GM18951 (cell line): Measurements from ENCODE around the gene ANLN.

Experiments
- POLR2A ChIP-seq: IDR thresholded peaks from 4 replicates; pipeline ENCODE4 v1.6.1; 2011; ENCODE audit warnings: mild to moderate bottlenecking; ENCODE audit not compliant: insufficient read length, insufficient read depth; ENCODE audit errors: extremely low read depth
- in situ Hi-C: fragments of 300-500 bp; cut with MboI; formaldehyde crosslinking; loops from one replicate; pipeline ENCODE4 v1.12.0; 2022; ENCODE audit warnings: low sequenced_read_pairs, mixed read lengths, inconsistent platforms; ENCODE audit not compliant: unreplicated experiment

ANLN gene

DNA sequence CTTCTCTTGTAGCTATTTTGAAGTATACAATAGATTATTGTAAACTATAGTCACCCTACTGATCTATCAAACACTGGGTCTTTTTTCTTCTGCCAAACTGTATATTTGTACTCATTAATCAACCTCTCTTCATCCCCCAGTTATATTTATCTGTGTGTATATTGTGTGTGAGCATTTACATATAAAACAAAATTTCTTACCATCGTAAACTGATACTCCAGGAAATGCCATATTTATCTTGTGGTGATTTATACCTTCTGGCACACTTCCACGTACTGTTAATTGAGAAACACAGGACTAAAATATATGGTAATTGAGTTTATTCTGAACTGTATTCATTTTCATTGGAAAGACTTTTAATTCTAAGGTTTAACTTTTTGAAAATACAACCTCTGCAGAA, 18.9 kb downstream of the ANLN start:
- TF ChIP-seq POLR2A, result no peak
- in situ Hi-C loops, result no loop called here

DNA sequence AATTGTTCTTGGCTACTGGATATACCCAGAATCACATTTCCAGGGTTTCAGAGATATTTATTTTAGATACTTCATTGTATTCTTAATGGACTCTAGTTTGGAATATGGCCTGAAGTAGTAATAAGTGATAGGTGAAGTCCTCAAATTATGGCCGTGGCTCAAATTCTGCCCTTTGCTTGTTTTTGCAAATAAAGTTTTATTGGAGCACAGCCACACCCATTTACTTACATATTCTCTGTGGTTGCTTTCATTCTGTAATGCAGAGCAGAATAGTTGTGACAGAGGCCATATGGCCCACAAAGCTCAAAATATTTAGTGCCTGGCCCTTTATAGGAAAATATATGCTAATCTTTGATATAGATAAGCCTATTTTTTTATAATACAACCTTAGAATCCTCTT, 19.5 kb downstream of the ANLN start:
- in situ Hi-C loops, result no loop called here
- no peak for TF ChIP-seq POLR2A

GRCh38 chr7:36415144-36415543, 25.5 kb downstream of the ANLN start:
- in situ Hi-C loops, result no loop called here
- TF ChIP-seq POLR2A, result no peak

DNA sequence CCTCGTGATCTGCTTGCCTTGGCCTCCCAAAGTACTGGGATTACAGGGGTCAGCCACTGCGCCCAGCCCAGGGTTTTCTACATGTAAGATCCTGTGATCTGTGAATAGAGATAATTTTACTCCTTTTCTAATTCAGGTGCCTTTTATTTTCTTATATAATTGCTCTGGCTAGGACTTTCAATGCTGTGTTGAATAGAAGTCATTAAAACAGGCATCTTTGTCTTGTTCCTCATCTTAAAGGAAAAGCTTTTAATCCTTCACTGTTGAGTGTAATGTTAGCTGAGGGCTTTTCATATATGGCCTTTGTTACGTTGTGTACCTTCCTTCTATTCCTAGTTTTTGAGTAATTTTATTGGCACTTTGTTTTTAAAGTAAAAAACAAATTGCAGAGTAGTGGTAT, 26.6 kb downstream of the ANLN start:
- in situ Hi-C loops, result no loop called here
- TF ChIP-seq POLR2A, result no peak

- no peak for TF ChIP-seq POLR2A
- in situ Hi-C loops, result no loop called here
Measured at GRCh38 chr7:36420307-36420706, 30.6 kb downstream of the ANLN start.

DNA sequence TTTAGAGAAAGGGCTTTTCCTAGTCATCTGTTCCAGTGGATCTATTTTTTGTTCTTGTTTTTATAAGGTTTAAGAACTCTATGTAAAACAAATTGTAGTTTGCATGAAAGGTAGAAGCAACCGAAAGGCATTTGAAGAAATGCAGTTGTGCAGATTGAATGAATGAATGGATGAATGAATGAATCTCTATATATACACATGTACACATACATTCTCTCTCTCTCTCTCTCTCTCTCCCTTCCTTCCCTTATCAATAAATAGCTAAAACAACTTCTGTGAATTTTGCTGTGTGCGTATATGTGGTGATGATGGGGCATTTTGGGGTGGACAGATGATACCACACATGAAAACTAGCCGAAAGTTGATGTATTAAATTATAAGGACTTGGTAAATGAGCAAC, 32.4 kb downstream of the ANLN start:
- in situ Hi-C loops, result no loop called here
- no peak for TF ChIP-seq POLR2A

GRCh38 chr7:36423633-36424032, 34.0 kb downstream of the ANLN start:
- in situ Hi-C loops, result no loop called here
- no peak for TF ChIP-seq POLR2A

- TF ChIP-seq POLR2A, result no peak
- in situ Hi-C loops, result no loop called here
Measured at GRCh38 chr7:36430186-36430585, 40.5 kb downstream of the ANLN start.

DNA sequence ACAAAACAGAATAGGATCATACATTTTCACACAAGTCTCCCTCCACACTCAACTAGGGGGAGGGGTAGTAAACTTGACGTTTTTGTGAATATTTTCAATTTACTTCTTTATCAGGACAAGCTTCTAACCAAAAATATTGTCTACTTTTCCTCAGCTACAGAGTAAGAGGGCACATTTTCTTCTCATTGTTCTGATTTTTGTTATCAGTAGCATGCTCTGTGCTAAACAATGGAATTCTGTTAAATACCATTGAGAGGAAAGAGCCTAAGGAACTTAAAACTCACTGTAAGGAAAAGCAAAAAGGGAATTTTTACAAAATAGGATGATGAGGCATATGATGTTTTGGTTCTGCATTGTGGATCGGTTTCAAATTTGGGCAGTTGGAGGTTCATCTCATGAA, 41.2 kb downstream of the ANLN start:
- in situ Hi-C loops, result no loop called here
- no peak for TF ChIP-seq POLR2A

DNA sequence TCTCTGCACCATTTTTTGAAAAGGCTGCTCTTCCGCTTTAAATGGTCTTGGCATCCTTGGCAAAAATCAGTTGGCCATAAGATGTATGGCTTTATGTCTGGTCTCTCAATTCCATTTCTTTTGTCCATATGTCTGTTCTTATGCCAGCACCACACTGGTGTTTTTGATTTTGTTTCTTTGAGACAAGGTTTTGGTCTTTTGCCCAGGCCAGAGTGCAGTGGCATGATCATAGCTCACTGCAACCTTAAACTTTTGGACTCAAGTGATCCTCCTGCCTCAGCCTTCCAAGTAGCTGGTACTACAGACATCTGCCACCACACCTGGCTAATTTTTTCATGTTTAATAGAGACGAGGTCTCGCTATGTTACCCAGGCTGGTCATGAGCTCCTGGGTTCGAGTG, 48.5 kb downstream of the ANLN start:
- in situ Hi-C loops, result no loop called here

DNA sequence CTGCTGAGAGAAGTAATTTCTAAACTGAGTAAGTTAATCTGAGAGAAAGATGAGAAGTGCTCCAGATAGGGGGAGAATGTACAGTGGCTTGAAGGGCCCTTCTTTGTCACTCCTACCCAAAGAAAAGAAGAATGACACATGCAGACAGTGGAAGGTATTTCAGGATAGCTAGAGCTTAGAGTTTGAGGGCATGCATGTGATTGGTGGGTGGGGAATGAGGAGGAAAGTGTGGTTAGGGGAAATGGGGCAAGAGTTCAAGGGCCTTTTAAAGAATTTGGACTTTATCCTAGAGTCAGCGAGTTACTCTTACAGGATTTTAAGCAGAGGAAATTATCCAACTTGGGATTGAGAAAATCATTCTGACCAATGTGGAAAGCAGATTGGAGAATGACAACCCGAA, 50.0 kb downstream of the ANLN start:
- TF ChIP-seq POLR2A, result no peak
- in situ Hi-C loops, result no loop called here

More for the DNA sequence above, 48.5 kb downstream of the ANLN start:
- TF ChIP-seq POLR2A, result no peak

DNA sequence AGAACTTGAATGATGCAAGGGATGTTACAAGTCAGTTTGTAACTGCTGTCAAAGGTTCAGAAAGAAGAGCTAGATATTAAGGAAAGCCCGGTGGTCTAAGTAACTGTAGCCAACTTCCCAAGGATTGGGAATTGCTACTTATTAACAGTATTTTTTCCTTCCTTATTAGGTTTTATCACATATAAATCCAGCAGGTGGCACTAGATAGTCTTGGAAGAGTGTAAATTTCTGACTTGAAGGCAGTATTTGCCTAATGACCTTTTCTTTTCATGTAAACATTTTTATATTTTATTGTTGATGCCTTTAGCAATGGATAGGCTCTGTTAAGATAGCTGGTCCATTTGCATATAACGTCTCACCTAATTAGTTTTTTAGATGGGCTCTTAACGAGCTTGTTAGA, 51.2 kb downstream of the ANLN start:
- in situ Hi-C loops, result no loop called here
- no peak for TF ChIP-seq POLR2A

- in situ Hi-C loops, result no loop called here
- TF ChIP-seq POLR2A, result no peak
Measured at GRCh38 chr7:36441344-36442022, 51.8 kb downstream of the ANLN start.

DNA sequence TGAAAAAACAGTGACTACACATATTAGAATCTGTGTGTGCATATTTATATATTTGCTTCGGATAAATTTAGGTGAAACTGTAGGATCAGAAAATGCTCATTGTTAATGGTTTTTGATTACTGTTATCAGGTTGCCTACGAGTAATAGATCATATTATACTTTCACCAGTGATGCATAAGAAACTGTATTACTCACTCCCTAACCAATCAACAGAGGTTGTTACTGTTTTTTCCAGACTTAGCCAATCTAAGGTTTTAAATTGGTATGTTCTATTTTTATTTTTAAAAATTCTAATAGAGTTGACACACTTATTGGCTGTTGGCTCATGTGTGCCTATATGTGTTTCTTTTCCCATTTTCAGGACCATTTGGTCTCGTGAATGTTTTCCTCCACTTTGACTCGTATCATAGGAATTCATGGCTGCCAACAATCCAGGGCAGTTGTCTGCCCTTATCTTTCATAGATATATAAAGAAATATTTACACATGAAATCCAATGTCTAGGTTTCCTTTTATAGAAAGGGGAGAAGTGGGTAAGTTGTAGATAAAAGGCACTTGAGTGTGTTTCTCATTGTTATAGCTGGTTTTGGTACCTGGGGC, 59.2 kb downstream of the ANLN start:
- TF ChIP-seq POLR2A, result no peak
- in situ Hi-C loops, result no loop called here

DNA sequence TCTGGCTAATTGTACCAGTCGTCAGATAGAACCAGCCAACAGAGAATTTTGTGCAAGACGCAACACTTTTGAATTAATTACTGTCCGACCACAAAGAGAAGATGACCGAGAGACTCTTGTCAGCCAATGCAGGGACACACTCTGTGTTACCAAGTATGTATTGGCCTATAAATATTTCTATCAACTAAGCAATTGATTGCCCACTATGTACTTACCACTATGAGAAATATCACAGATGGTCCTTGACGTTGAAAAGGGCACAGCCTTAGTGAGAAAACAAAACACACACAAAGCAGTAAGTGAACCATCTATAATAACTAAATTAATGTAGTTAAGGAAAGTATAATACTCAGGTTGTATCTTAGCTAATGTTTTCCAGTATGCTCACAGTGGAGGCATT, 60.0 kb downstream of the ANLN start:
- in situ Hi-C loops, result no loop called here
- TF ChIP-seq POLR2A, result no peak

GRCh38 chr7:36453769-36454168, 64.1 kb downstream of the ANLN start:
- no peak for TF ChIP-seq POLR2A
- in situ Hi-C loops, result no loop called here
